ENCODE measurements around the gene BTF3. TPM values are rescaled to one million over a fixed set of nuclear protein-coding genes. Genes with fewer than 3 reads are reported as not detected.

The BTF3 gene
- total and polyA plus RNA-seq, 9 of the 15 experiments (the other 6 are each of a cell fraction or from before 2014, with no cell fraction given), result 534 to 1,637 (median 848) TPM

DNA sequence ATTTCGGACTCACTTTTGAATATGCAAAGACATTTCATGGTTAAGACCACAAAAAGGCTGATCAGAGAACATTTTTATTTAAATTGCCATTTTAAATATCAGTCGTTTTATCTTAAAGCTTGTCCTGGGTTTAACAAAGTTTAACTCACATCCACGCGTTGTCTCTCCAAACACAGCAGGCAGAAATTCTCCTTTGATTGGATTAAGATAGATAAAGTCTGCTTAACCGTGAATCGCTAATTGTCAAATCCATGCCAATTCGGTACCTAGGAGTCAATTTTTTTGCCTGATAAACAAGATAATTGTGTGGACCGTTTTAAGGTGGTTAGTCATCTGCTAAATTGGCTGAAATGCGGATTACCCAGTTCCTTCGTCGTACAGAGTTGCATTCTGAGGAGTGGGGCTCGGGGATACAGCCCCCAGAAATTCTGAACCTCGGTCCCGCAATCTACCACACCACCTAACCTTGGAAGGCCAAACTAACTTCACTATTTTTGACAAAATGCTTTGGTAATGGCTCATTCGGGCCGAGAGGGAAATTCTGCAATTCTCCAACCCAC, 665 bp upstream of the BTF3 start (continued):
- no peak for TF ChIP-seq STAT6 (CRISPR knock-in tag; IDR thresholded peaks at IDR 0.05)
- TF ChIP-seq CGGBP1 (CRISPR knock-in tag; IDR thresholded peaks at IDR 0.05), result no peak
- no peak for TF ChIP-seq MGA (IDR thresholded peaks at IDR 0.05)
- TF ChIP-seq BHLHE40 (IDR thresholded peaks at IDR 0.05; ENCODE audit: low read length), result no peak
- TF ChIP-seq FOXK2 (conservative IDR thresholded peaks at IDR 0.05 in 1 of 2, IDR thresholded peaks at IDR 0.05 in 1 of 2; ENCODE audit: low read depth in 2 of 2), result no peak
- TF ChIP-seq TOE1 (IDR thresholded peaks at IDR 0.05; ENCODE audit: borderline replicate concordance), result no peak
- TF ChIP-seq TOE1 (CRISPR knock-in tag; IDR thresholded peaks at IDR 0.05; ENCODE audit: borderline replicate concordance, low read depth), result no peak
- TF ChIP-seq MTF1 (CRISPR knock-in tag; IDR thresholded peaks at IDR 0.05; ENCODE audit: borderline replicate concordance), result no peak
- TF ChIP-seq RNF2 (IDR thresholded peaks at IDR 0.05), result no peak
- no peak for TF ChIP-seq ZNF133 (CRISPR knock-in tag; IDR thresholded peaks at IDR 0.05)
- 0 out of 2 replicates have a peak, but pooled peaks have one; percentile 30 for TF ChIP-seq ZNF197 (CRISPR knock-in tag; IDR thresholded peaks at IDR 0.05; ENCODE audit: low read depth)
- TF ChIP-seq NCOA6 (IDR thresholded peaks at IDR 0.05), result 0 out of 2 replicates have a peak, but pooled peaks have one; percentile 28
- no peak for TF ChIP-seq SRSF1 (IDR thresholded peaks at IDR 0.05; ENCODE audit: low read depth, low read length)
- TF ChIP-seq GTF2E2 (tag; IDR thresholded peaks at IDR 0.05), result 0 out of 2 replicates have a peak, but pooled peaks have one; percentile 16
